Ovary (tissue), 3 donors: Measurements from ENCODE around the gene TDP1.

Source experiments
- CTCF ChIP-seq, 3 donors: fragments of 450-650 bp in 2 of 3; fragments of 200-600 bp in 1 of 3; IDR thresholded peaks; one replicate each; pipeline versions ENCODE4 v1.5.1 to v1.8.0; 2016 to 2022; ENCODE audit warnings: antibody characterized with exemption in 3 of 3, mild to moderate bottlenecking in 1 of 3
- EP300 ChIP-seq: sonication (generic); formaldehyde crosslinking; IDR thresholded peaks from one replicate; pipeline ENCODE4 v1.6.1; 2017; ENCODE audit warnings: antibody characterized with exemption
- POLR2A ChIP-seq: fragments of 450-650 bp; IDR thresholded peaks from one replicate; pipeline ENCODE4 v1.6.1; 2017; ENCODE audit warnings: antibody characterized with exemption, mild to moderate bottlenecking, moderate library complexity
- donor health status: DM: no; HTN: no; CAD: no.

DNA sequence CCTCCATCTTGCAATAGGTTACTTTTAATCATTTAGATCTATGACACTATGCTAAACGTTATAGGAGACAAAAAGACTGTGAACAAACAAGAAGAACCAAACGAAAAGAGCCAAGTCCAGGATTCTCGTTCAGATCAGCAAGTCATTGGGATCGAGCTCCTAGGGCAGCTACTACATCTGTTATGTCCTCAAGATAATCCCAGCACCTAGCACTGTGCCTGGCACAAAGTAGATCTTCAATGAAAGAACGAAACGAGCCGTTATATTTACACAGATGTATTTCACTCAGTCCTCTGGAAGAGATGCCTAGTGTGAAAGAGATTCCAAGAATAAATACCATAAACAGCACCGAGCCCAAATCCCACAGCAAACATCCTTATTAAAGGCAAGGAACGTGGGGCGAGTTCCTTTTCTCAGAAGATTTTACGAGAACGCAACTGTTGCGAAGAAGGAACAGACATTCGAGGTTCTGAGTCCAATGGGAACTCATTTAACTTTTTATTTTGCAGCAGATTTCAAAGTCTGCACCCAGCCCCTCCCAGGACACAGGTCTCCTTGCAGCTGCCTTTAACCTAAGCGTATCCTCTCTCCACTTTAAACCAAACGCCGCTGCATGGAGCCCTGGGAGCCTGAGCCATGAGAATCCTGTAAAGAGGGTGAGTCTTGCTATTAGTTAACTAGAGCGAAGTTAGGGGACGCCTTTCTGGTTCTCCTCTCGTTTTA, 544 bp upstream of the TDP1 start:
- no peak for TF ChIP-seq CTCF (IDR thresholded peaks at IDR 0.05)
- no peak for TF ChIP-seq POLR2A
- TF ChIP-seq EP300, result no peak
